Adrenal gland (tissue), 5 donors: ENCODE measurements around the gene ZDHHC18.

ENCODE experiments used
- CTCF ChIP-seq, 6 experiments: fragments of 450-650 bp in 4 of 6; fragments of 200-600 bp in 2 of 6; sonication (generic) in 1 of 6; IDR thresholded peaks; 1 replicate in 5 of 6; 2 replicates in 1 of 6; pipeline versions ENCODE4 v1.5.1 to v1.8.0; 2016 to 2021; ENCODE audit warnings: antibody characterized with exemption in 6 of 6, mild to moderate bottlenecking in 2 of 6, moderate library complexity in 1 of 6
- POLR2A ChIP-seq, 2 donors: fragments of 450-650 bp; IDR thresholded peaks; one replicate each; pipeline ENCODE4 v1.6.1; 2017; ENCODE audit warnings: antibody characterized with exemption in 2 of 2, mild to moderate bottlenecking in 2 of 2, moderate library complexity in 1 of 2
- donor health status: DM: no; HTN: no; CAD: no.

GRCh38 chr1:26827663-26828062 lies 1.2 kb downstream of the ZDHHC18 start:
- no peak for TF ChIP-seq CTCF (IDR thresholded peaks at IDR 0.05)
- TF ChIP-seq POLR2A (IDR thresholded peaks at IDR 0.05): no peak
